H9 (cell line): ENCODE measurements around the gene ARHGEF9. TPM values are rescaled to one million over a fixed set of nuclear protein-coding genes. Genes with fewer than 3 reads are reported as not detected.

Experiments used
- DNase-seq: peaks from one replicate; pipeline ENCODE4 v3.0.0-alpha.2; 2017
- H2AFZ ChIP-seq: one replicate; pipeline ENCODE4 v1.6.1; 2013; ENCODE audit warnings: mild to moderate bottlenecking, low read length, control low read depth, moderate library complexity
- H2AK5ac ChIP-seq: 2 replicates; pipeline ENCODE4 v1.6.1; 2013; ENCODE audit warnings: low read length, control low read depth, mixed read lengths; ENCODE audit not compliant: insufficient read length
- H2BK120ac ChIP-seq: one replicate; pipeline ENCODE4 v1.6.1; 2013; ENCODE audit warnings: low read depth, mild to moderate bottlenecking, low read length, control low read depth, inconsistent platforms; ENCODE audit not compliant: poor library complexity, severe bottlenecking
- H2BK12ac ChIP-seq: 2 replicates; pipeline ENCODE4 v1.6.1; 2013; ENCODE audit warnings: low read length, control low read depth, mixed read lengths, low read depth; ENCODE audit not compliant: insufficient read length
- H2BK15ac ChIP-seq: 2 replicates; pipeline ENCODE4 v1.6.1; 2013; ENCODE audit warnings: low read depth, low read length, control low read depth
- H2BK20ac ChIP-seq: one replicate; pipeline ENCODE4 v1.6.1; 2013; ENCODE audit warnings: low read depth, mild to moderate bottlenecking, low read length, control low read depth, inconsistent platforms; ENCODE audit not compliant: poor library complexity, severe bottlenecking
- H2BK5ac ChIP-seq: 2 replicates; pipeline ENCODE4 v1.6.1; 2013; ENCODE audit warnings: low read length, control low read depth, mixed read lengths; ENCODE audit not compliant: insufficient read length
- H3K14ac ChIP-seq: 2 replicates; pipeline ENCODE4 v1.6.1; 2013; ENCODE audit warnings: low read length, control low read depth; ENCODE audit not compliant: insufficient read depth
- H3K18ac ChIP-seq: 2 replicates; pipeline ENCODE4 v1.6.1; 2013; ENCODE audit warnings: low read depth, mild to moderate bottlenecking, mixed read lengths, low read length, control low read depth; ENCODE audit not compliant: insufficient read length
- H3K23ac ChIP-seq: 2 replicates; pipeline ENCODE4 v1.6.1; 2013; ENCODE audit warnings: low read length, control low read depth, mixed read lengths, low read depth; ENCODE audit not compliant: insufficient read length
- H3K23me2 ChIP-seq: 2 replicates; pipeline ENCODE4 v1.6.1; 2013; ENCODE audit warnings: low read depth, mild to moderate bottlenecking, mixed read lengths, low read length, control low read depth; ENCODE audit not compliant: insufficient read length, poor library complexity, severe bottlenecking
- H3K27ac ChIP-seq: 2 replicates; pipeline ENCODE4 v1.5.1; 2013; ENCODE audit warnings: low read length, control low read depth, mixed read lengths, low read depth; ENCODE audit not compliant: insufficient read length
- H3K27me3 ChIP-seq: 2 replicates; pipeline ENCODE4 v1.6.1; 2013; ENCODE audit warnings: low read length, control low read depth, inconsistent platforms; ENCODE audit not compliant: insufficient read depth
- H3K4ac ChIP-seq: 2 replicates; pipeline ENCODE4 v1.6.1; 2013; ENCODE audit warnings: low read depth, mild to moderate bottlenecking, control low read depth, inconsistent platforms, low read length, moderate library complexity
- H3K4me1 ChIP-seq: 2 replicates; pipeline ENCODE4 v1.6.1; 2013; ENCODE audit warnings: low read length, control low read depth, inconsistent platforms; ENCODE audit not compliant: insufficient read depth
- H3K4me2 ChIP-seq: 2 replicates; pipeline ENCODE4 v1.6.1; 2013; ENCODE audit warnings: low read length, control low read depth, mixed read lengths; ENCODE audit not compliant: insufficient read length, insufficient read depth
- H3K56ac ChIP-seq: 2 replicates; pipeline ENCODE4 v1.6.1; 2013; ENCODE audit warnings: low read depth, mild to moderate bottlenecking, mixed read lengths, low read length, control low read depth; ENCODE audit not compliant: insufficient read length
- H3K79me1 ChIP-seq: 2 replicates; pipeline ENCODE4 v1.6.1; 2013; ENCODE audit warnings: low read depth, mild to moderate bottlenecking, moderate library complexity, low read length, control low read depth, inconsistent platforms; ENCODE audit not compliant: insufficient read depth, poor library complexity, severe bottlenecking
- H3K79me2 ChIP-seq: 2 replicates; pipeline ENCODE4 v1.6.1; 2013; ENCODE audit warnings: low read length, control low read depth, inconsistent platforms; ENCODE audit not compliant: insufficient read depth
- H3K9ac ChIP-seq: 2 replicates; pipeline ENCODE4 v1.6.1; 2013; ENCODE audit warnings: low read length, control low read depth, mixed read lengths; ENCODE audit not compliant: insufficient read length; ENCODE audit errors: extremely low read depth
- H3K9me3 ChIP-seq: one replicate; pipeline ENCODE4 v1.6.1; 2013; ENCODE audit warnings: low read depth, low read length, inconsistent platforms; ENCODE audit not compliant: control insufficient read depth
- H3T11ph ChIP-seq: one replicate; pipeline ENCODE4 v1.6.1; 2013; ENCODE audit warnings: mild to moderate bottlenecking, low read length, control low read depth, inconsistent platforms
- H4K20me1 ChIP-seq: one replicate; pipeline ENCODE4 v1.6.1; 2013; ENCODE audit not compliant: control insufficient read depth, insufficient read length, insufficient read depth
- H4K5ac ChIP-seq: 2 replicates; pipeline ENCODE4 v1.6.1; 2013; ENCODE audit warnings: low read depth, mild to moderate bottlenecking, mixed read lengths, low read length, control low read depth; ENCODE audit not compliant: insufficient read length
- H4K8ac ChIP-seq: replicated peaks from 2 replicates; pipeline ENCODE4 v1.6.1; 2013; ENCODE audit warnings: low read length, control low read depth, mixed read lengths, low read depth; ENCODE audit not compliant: insufficient read length
- H4K91ac ChIP-seq: 2 replicates; pipeline ENCODE4 v1.6.1; 2013; ENCODE audit warnings: low read depth, mild to moderate bottlenecking, moderate library complexity, mixed read lengths, low read length, control low read depth; ENCODE audit not compliant: insufficient read length
- H3K27ac Mint-ChIP-seq, 3 experiments: 2 replicates in 2 of 3; 3 replicates in 1 of 3; pipeline ENCODE4 v1.8.0; 2020 to 2021; ENCODE audit warnings: mixed read lengths in 3 of 3, mild to moderate bottlenecking in 1 of 3, moderate library complexity in 1 of 3
- H3K27me3 Mint-ChIP-seq: 2 replicates; pipeline ENCODE4 v1.8.0; 2021; ENCODE audit warnings: low read depth, mild to moderate bottlenecking, moderate library complexity, mixed read lengths
- H3K36me3 Mint-ChIP-seq, 3 experiments: 2 replicates in 2 of 3; 3 replicates in 1 of 3; pipeline ENCODE4 v1.8.0; 2020 to 2021; ENCODE audit warnings: low read depth in 3 of 3, mixed read lengths in 3 of 3; ENCODE audit not compliant: insufficient read depth in 1 of 3
- H3K4me1 Mint-ChIP-seq, 2 experiments: 2 replicates each; pipeline ENCODE4 v1.8.0; 2020; ENCODE audit warnings: mixed read lengths in 2 of 2
- H3K4me3 Mint-ChIP-seq, 2 experiments: 2 replicates in 1 of 2; 3 replicates in 1 of 2; pipeline ENCODE4 v1.8.0; 2020 to 2021; ENCODE audit warnings: mild to moderate bottlenecking in 2 of 2, mixed read lengths in 2 of 2, moderate library complexity in 1 of 2
- H3K9me3 Mint-ChIP-seq, 2 experiments: 2 replicates in 1 of 2; 3 replicates in 1 of 2; pipeline ENCODE4 v1.8.0; 2020; ENCODE audit warnings: mild to moderate bottlenecking in 2 of 2, mixed read lengths in 2 of 2, moderate library complexity in 1 of 2
- total RNA-seq: library from RNA; stranded (reverse); gene quantifications from 2 replicates; pipeline ENCODE4 v1.2.1, GENCODE V29; 2021
- TF ChIP-seq, protein P1 (sequence below): fragments of 200-600 bp; sonication (generic); conservative IDR thresholded peaks from 3 replicates; pipeline ENCODE4 v1.8.0; 2021; ENCODE audit warnings: antibody characterized with exemption, mild to moderate bottlenecking

ARHGEF9 gene
- total RNA-seq, 1 experiment from 2014 or later: 26.4 TPM

DNA sequence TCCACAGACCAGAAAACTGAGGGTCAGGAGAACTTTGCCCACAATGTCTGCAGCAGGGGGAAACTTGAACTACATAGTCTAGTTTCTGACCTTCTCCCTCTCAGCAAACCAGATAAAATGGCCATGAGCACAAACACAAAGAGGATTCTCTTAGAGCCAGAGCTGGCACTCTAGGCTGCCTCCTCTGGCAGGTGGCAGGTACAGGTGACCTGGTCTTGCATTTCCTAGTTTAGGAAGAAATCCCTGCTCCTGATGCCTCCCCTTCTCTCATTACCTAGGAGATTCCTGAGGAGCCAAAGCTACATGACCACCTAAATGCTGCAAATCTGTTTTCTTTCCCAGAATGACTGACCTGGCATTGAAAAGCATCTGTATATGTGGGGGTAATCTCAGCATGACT lies 45.1 kb downstream of the ARHGEF9 start:
- DNase-seq: peak; percentile 30
- Mint-ChIP-seq H3K36me3 (peaks cover 0 to 14% (median 5%) of the 10 kb centered on the region in 3 experiments; a peak in 5 of 7 replicates), H3K4me3 (no peak overlapping the region), H3K27ac (no peak overlapping the region), H3K27me3 (no peaks in the 10 kb centered on the region), H3K9me3 (peaks cover 69 to 76% of the 10 kb centered on the region in 2 experiments), H3K4me1 (peaks cover 15 to 32% of the 10 kb centered on the region in 2 experiments)
- Histone ChIP-seq H3K9ac (no peak overlapping the region), H3K27ac (no peak overlapping the region), H2BK20ac (no peak overlapping the region), H2AK5ac (no peak overlapping the region), H3T11ph (no peak overlapping the region), H3K79me2 (no peaks in the 10 kb centered on the region), H2BK15ac (no peak overlapping the region), H3K9me3 (peaks cover 55% of the 10 kb centered on the region), H4K5ac (no peak overlapping the region), H4K20me1 (no peaks in the 10 kb centered on the region), H2BK120ac (no peak overlapping the region), H2AFZ (no peak overlapping the region), H3K4ac (no peak overlapping the region), H3K27me3 (no peaks in the 10 kb centered on the region), H3K23ac (no peak overlapping the region), H3K14ac (no peak overlapping the region), H2BK12ac (no peak overlapping the region), H3K23me2 (no peaks in the 10 kb centered on the region), H3K18ac (no peak overlapping the region), H3K56ac (no peak overlapping the region), H4K91ac (no peak overlapping the region), H3K4me2 (no peak overlapping the region), H3K4me1 (no peaks in the 10 kb centered on the region), H4K8ac (no peak overlapping the region), H3K79me1 (no peaks in the 10 kb centered on the region), H2BK5ac (no peak overlapping the region)
- TF ChIP-seq, protein P1, sequence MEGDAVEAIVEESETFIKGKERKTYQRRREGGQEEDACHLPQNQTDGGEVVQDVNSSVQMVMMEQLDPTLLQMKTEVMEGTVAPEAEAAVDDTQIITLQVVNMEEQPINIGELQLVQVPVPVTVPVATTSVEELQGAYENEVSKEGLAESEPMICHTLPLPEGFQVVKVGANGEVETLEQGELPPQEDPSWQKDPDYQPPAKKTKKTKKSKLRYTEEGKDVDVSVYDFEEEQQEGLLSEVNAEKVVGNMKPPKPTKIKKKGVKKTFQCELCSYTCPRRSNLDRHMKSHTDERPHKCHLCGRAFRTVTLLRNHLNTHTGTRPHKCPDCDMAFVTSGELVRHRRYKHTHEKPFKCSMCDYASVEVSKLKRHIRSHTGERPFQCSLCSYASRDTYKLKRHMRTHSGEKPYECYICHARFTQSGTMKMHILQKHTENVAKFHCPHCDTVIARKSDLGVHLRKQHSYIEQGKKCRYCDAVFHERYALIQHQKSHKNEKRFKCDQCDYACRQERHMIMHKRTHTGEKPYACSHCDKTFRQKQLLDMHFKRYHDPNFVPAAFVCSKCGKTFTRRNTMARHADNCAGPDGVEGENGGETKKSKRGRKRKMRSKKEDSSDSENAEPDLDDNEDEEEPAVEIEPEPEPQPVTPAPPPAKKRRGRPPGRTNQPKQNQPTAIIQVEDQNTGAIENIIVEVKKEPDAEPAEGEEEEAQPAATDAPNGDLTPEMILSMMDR: peak; percentile 46; the same call in 2 of the 3 replicates
